GM12801 (cell line): Measurements from ENCODE around the gene COL9A1.

ENCODE experiments used
- CTCF ChIP-seq: IDR thresholded peaks from one replicate; pipeline ENCODE4 v1.5.1; 2011; ENCODE audit warnings: control low read depth; ENCODE audit not compliant: insufficient read length; ENCODE audit errors: extremely low read depth

COL9A1 gene

DNA sequence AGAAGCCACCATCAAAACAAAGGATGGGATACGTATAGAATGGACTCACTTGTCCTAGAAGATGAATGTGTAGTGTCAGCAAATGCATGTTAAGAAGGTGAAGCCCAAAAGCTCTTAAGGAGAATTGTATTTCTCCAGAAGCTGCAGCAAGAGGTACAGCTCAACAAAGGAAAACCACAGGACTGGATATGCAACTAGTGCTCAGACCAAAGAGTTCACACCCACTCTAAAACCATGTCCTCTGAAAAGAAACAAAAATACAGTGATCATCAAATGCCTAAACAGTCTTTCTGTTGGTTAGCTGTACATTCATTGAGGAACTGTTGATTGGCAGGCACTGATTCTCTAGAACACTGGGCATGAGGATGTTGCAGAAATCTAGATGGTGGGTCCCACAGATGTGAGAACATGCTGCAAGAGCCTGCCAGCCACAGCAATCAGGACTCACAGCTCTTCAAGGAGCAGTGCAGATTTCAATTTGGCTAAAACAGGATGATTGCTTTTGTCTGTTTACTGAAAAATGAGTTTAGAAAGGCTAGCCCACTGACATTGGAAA is 94.6 kb downstream of the COL9A1 start:
- no peak for TF ChIP-seq CTCF

DNA sequence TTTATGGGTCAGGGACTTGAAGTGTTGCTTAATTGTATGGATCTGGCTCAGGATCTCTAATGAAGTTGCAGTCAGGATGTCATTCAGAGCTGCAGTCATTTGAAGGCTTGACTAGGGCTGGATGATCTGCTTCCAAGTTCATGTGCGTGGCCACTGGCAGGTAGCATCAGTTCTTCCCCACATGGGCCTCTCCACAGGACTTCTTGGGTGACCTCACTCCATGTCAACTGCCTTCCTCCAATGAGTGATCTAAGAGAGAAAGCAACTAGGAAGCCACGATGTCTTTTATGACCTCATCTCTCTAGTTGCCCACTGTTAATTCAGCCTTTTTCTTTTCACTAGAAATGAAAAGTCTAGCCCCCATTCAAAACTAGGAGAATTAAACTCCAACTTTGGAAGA is 104.1 kb downstream of the COL9A1 start:
- no peak for TF ChIP-seq CTCF

- TF ChIP-seq CTCF, result no peak
Observed at GRCh38 chr6:70196531-70196930, 106.4 kb downstream of the COL9A1 start.

GRCh38 chr6:70194421-70194820 is 108.5 kb downstream of the COL9A1 start:
- TF ChIP-seq CTCF, result no peak

- no peak for TF ChIP-seq CTCF
Observed at GRCh38 chr6:70188202-70188601, 114.7 kb downstream of the COL9A1 start.

DNA sequence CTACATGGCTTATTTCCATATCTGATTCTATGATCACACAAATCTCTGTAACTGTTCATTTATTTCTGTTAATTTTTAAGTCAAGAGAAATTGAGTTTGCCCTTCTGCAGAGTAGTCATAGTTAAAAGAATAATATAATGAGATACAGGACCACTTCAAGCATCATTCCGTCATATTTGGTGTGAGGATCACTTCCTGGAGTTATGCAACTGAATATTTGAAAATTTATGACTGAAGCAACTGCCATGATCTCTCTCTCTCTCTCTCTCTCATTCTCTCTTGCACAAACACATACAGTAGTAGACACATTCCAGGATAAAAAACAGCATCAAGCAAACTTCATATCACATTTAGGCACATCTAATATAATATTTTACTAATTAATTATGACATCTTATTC is 116.4 kb downstream of the COL9A1 start:
- no peak for TF ChIP-seq CTCF

DNA sequence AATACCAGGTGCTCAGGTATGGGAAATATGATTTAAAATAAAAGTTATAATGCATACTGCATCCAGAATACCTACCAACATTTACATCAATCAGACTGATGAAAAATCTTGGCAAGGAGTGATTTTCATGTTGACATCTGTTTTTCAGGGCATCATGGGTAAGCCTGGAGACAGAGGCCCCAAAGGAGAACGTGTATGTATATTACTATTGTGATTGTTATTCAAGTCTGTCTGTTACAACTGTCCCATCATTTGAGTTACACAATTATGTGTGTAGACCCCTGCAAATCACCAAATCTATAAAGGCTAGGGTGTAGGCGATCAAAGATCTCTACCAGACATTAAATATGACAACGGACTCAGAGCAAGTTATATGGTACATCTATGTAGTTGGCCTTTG is 118.2 kb downstream of the COL9A1 start:
- no peak for TF ChIP-seq CTCF

GRCh38 chr6:70183538-70183937 is 119.3 kb downstream of the COL9A1 start:
- TF ChIP-seq CTCF, result no peak
